Heart left ventricle (tissue), 16 donors: ENCODE data around the gene CUL4A. TPM values are rescaled to one million over a fixed set of nuclear protein-coding genes. Genes with fewer than 3 reads are reported as not detected.

Experiments
- ATAC-seq, 4 donors: fragments of 200-7000 bp; cut with Tn5 transposase; one replicate each; pipeline ENCODE4 v1.9.1; 2020 to 2022; ENCODE audit warnings: moderate library complexity in 4 of 4, mild to moderate bottlenecking in 3 of 4, moderate number of reproducible peaks in 1 of 4
- DNase-seq, 5 donors: peaks; one replicate each; pipeline ENCODE4 v3.0.0-alpha.2; 2020
- H3K27ac ChIP-seq, 12 donors: fragments of 200-600 bp; sonication (generic) in 4 of 12; one replicate each; pipeline versions ENCODE4 v1.5.0 to v1.8.0; 2016 to 2022; ENCODE audit warnings: mild to moderate bottlenecking in 2 of 12
- H3K27me3 ChIP-seq, 9 donors: fragments of 200-600 bp; sonication (generic) in 2 of 9; one replicate each; pipeline versions ENCODE4 v1.5.1 to v1.8.0; 2016 to 2022; ENCODE audit warnings: mild to moderate bottlenecking in 3 of 9
- H3K36me3 ChIP-seq, 9 donors: fragments of 200-600 bp; sonication (generic) in 2 of 9; one replicate each; pipeline versions ENCODE4 v1.5.0 to v1.8.0; 2018 to 2022; ENCODE audit warnings: mild to moderate bottlenecking in 2 of 9
- H3K4me1 ChIP-seq, 12 donors: fragments of 200-600 bp; sonication (generic) in 4 of 12; one replicate each; pipeline versions ENCODE4 v1.5.0 to v1.8.0; 2016 to 2022; ENCODE audit warnings: mild to moderate bottlenecking in 3 of 12
- H3K4me3 ChIP-seq, 12 donors: fragments of 200-600 bp; sonication (generic) in 4 of 12; one replicate each; pipeline versions ENCODE4 v1.5.0 to v1.8.0; 2017 to 2022; ENCODE audit warnings: mild to moderate bottlenecking in 9 of 12, moderate library complexity in 4 of 12
- H3K9me3 ChIP-seq, 12 donors: fragments of 200-600 bp; sonication (generic) in 4 of 12; one replicate each; pipeline versions ENCODE4 v1.5.0 to v1.8.0; 2016 to 2022; ENCODE audit warnings: mild to moderate bottlenecking in 1 of 12
- CTCF ChIP-seq, 12 donors: fragments of 200-600 bp; sonication (generic) in 4 of 12; IDR thresholded peaks; one replicate each; pipeline versions ENCODE4 v1.5.0 to v1.8.0; 2018 to 2022; ENCODE audit warnings: antibody characterized with exemption in 12 of 12, mild to moderate bottlenecking in 5 of 12
- POLR2A ChIP-seq, 2 donors: fragments of 450-650 bp; IDR thresholded peaks; one replicate each; pipeline ENCODE4 v1.6.1; 2017; ENCODE audit warnings: antibody characterized with exemption in 2 of 2, mild to moderate bottlenecking in 2 of 2, moderate library complexity in 2 of 2
- WGBS, 4 donors: extraction: QIAGEN DNeasy Blood & Tissue Kit in 2 of 4; methylation state at CpG; one replicate each; pipeline versions ENCODE4 v1.1.5 to v1.1.7; 2013 to 2018; 5-methylcytosine and 5-hydroxymethylcytosine counted together
- intact Hi-C, 10 donors: fragments of 100-400 bp; cut with DNase I; formaldehyde crosslinking; loops; one replicate each; pipeline versions ENCODE4 v1.11.1 to v1.14.2; 2022
- polyA plus RNA-seq, 2 donors: library from polyadenylated mRNA; stranded (reverse); fragments of 200-250 nt; gene quantifications; one replicate each; pipeline ENCODE4 v1.2.3, GENCODE V29; 2013
- total RNA-seq, 9 donors: library from RNA; depleted of rRNA in 2 of 9; stranded (reverse); fragments of >200 nt in 2 of 9; fragmentation: NEBNext Ultra II Directional in 3 of 9; extraction: Animal tissue kit (Norgen Biotek cat#: 25700) in 3 of 9; gene quantifications; one replicate each; pipeline versions ENCODE4 v1.1.0 to v1.2.4, GENCODE V29; 2016 to 2023
- donor health status: ischemic (EF 13 %, LVEDD 7.1; RV severe dilation, severe dysfunction).
- donor health status: healthy with polysubstance abuse.
- donor health status: DM: no; HTN: yes; CAD: no.
- donor health status: DM: no; HTN: no; CAD: no.
- donor health status: ischemic (EF 25% LVEDD 6.9; RV normal size, moderate dysfunction).
- donor health status: ischemic (EF 25% LVEDD 5.7; RV mildly dilated, moderate dysfunction).
- donor health status: healthy.
- donor health status: DM: yes; HTN: yes; CAD: no.
- donor health status: ischemic (EF 35%, LVEDD 5.7; RV mildly dilated, moderate dysfunction).
- donor health status: nonischemic (EF 11% LVEDD 7.7; RV severe dilation, severe dysfunction).
- donor health status: DM: yes; HTN: yes; CAD: no.
- donor health status: PGD.
- donor health status: ischemic (EF 29% LVEDD 5.4; RV normal size, mild dysfunction).
- donor health status: nonischemic (EF 23%, LVEDD 6.1; RV moderate dilation, normal function).

The CUL4A gene
- total and polyA plus RNA-seq, 11 donors: 29.7 to 121 (median 109) TPM

- DNase-seq: peak; percentile 82 to 95 (median 89)
- intact Hi-C loops: no loop called here
- H3K4me3 ChIP-seq: peak overlapping the region in 1 of 12 donors; percentile 8
- H3K27me3 ChIP-seq: no peaks in the 10 kb centered on the region
- WGBS, 4 donors: 25 to 50% (median 32%) methylated on average over 9 of the region's 9 CpGs
- ATAC-seq: peak; percentile 95 to 100 (median 98)
- TF ChIP-seq POLR2A (IDR thresholded peaks at IDR 0.05): peak in 1 of 2 donors; percentile 26
- TF ChIP-seq CTCF (IDR thresholded peaks at IDR 0.05): peak in 5 of 12 donors; percentile 6 to 37 (median 16)
- H3K4me1 ChIP-seq: peaks cover 0 to 31% (median 5%) of the 10 kb centered on the region in 12 donors
- H3K36me3 ChIP-seq: peaks cover 0 to 80% (median 70%) of the 10 kb centered on the region in 9 donors
- H3K27ac ChIP-seq: peak overlapping the region in 11 of 12 donors; percentile 26 to 82 (median 65)
- H3K9me3 ChIP-seq: no peaks in the 10 kb centered on the region
Observed at GRCh38 chr13:113187263-113187669, 22.1 kb upstream of the CUL4A start.

GRCh38 chr13:113187883-113188665 lies 21.3 kb upstream of the CUL4A start:
- TF ChIP-seq CTCF (IDR thresholded peaks at IDR 0.05) (no peak), POLR2A (IDR thresholded peaks at IDR 0.05) (no peak)
- ATAC-seq: no peak

GRCh38 chr13:113190181-113190580 lies 19.2 kb upstream of the CUL4A start:
- TF ChIP-seq POLR2A (IDR thresholded peaks at IDR 0.05) (no peak), CTCF (IDR thresholded peaks at IDR 0.05) (no peak)
- Histone ChIP-seq H3K4me1 (peaks cover 0 to 24% (median 5%) of the 10 kb centered on the region in 12 donors), H3K9me3 (no peaks in the 10 kb centered on the region), H3K36me3 (peaks cover 0 to 81% (median 70%) of the 10 kb centered on the region in 9 donors), H3K4me3 (no peak overlapping the region), H3K27me3 (no peaks in the 10 kb centered on the region), H3K27ac (no peak overlapping the region)
- DNase-seq (no peak), ATAC-seq (no peak)
- intact Hi-C loops: no loop called here
- 78 to 91% (median 85%) methylated on average over 4 of the region's 4 CpGs for WGBS, 4 donors

More at GRCh38 chr13:113187883-113188665, 21.3 kb upstream of the CUL4A start:
- 93 to 97% (median 96%) methylated on average over 23 of the region's 23 CpGs for WGBS, 4 donors
- Histone ChIP-seq H3K27ac (peak overlapping the region in 10 of 12 donors; percentile 2 to 82 (median 62)), H3K4me1 (peaks cover 0 to 31% (median 5%) of the 10 kb centered on the region in 12 donors), H3K9me3 (no peaks in the 10 kb centered on the region), H3K27me3 (no peaks in the 10 kb centered on the region), H3K36me3 (peaks cover 0 to 80% (median 70%) of the 10 kb centered on the region in 9 donors), H3K4me3 (no peak overlapping the region)
- DNase-seq: no peak
- intact Hi-C loops: no loop called here

- DNase-seq: no peak
- TF ChIP-seq POLR2A (IDR thresholded peaks at IDR 0.05) (no peak), CTCF (IDR thresholded peaks at IDR 0.05) (no peak)
- WGBS, 4 donors: 86 to 89% (median 88%) methylated on average over 4 of the region's 4 CpGs
- no peak for ATAC-seq
- intact Hi-C loops: no loop called here
- H3K27ac ChIP-seq: no peak overlapping the region
- no peaks in the 10 kb centered on the region for H3K9me3 ChIP-seq
- H3K4me3 ChIP-seq: no peak overlapping the region
- H3K36me3 ChIP-seq: peaks cover 0 to 94% (median 89%) of the 10 kb centered on the region in 9 donors
- H3K27me3 ChIP-seq: no peaks in the 10 kb centered on the region
- peaks cover 0 to 15% (median 4%) of the 10 kb centered on the region in 12 donors for H3K4me1 ChIP-seq
Observed at GRCh38 chr13:113192279-113192678, 17.1 kb upstream of the CUL4A start.
